Gastrocnemius medialis (tissue), 4 donors: ENCODE measurements around the gene R3HDM2. TPM values are rescaled to one million over a fixed set of nuclear protein-coding genes. Genes with fewer than 3 reads are reported as not detected.
A peak's percentile ranks its signal among the peaks of the same experiment; 100 is the strongest.

Experiments used
- ATAC-seq, 2 donors: fragments of 150-250 bp; one replicate each; pipeline ENCODE4 v1.9.1; 2016
- DNase-seq, 2 donors: peaks; one replicate each; pipeline ENCODE4 v3.0.0-alpha.2; 2019
- H3K27ac ChIP-seq, 4 donors: fragments of 200-600 bp; sonication (generic); 1 replicate in 1 of 4; 2 replicates in 3 of 4; pipeline ENCODE4 v1.5.1; 2016 to 2018; ENCODE audit warnings: mild to moderate bottlenecking in 2 of 4, moderate library complexity in 1 of 4
- H3K27me3 ChIP-seq, 3 donors: fragments of 200-600 bp; sonication (generic) in 2 of 3; 1 replicate in 1 of 3; 2 replicates in 2 of 3; pipeline versions ENCODE4 v1.5.1 to v1.6.0; 2016 to 2019; ENCODE audit warnings: mild to moderate bottlenecking in 1 of 3, moderate library complexity in 1 of 3
- H3K36me3 ChIP-seq, 2 donors: fragments of 200-600 bp; sonication (generic) in 1 of 2; one replicate each; pipeline ENCODE4 v1.5.1; 2017 to 2018
- H3K4me1 ChIP-seq, 2 donors: fragments of 200-600 bp; sonication (generic) in 1 of 2; one replicate each; pipeline ENCODE4 v1.5.1; 2016 to 2017; ENCODE audit warnings: mild to moderate bottlenecking in 2 of 2
- H3K4me3 ChIP-seq, 4 donors: fragments of 200-600 bp; sonication (generic) in 3 of 4; 1 replicate in 1 of 4; 2 replicates in 3 of 4; pipeline ENCODE4 v1.5.1; 2016 to 2019; ENCODE audit warnings: mild to moderate bottlenecking in 2 of 4
- H3K9me3 ChIP-seq, 3 donors: fragments of 200-600 bp; sonication (generic) in 2 of 3; 1 replicate in 1 of 3; 2 replicates in 2 of 3; pipeline ENCODE4 v1.5.1; 2016 to 2019
- POLR2A ChIP-seq, 2 donors: fragments of 450-650 bp; IDR thresholded peaks; one replicate each; pipeline ENCODE4 v1.6.1; 2017; ENCODE audit warnings: antibody characterized with exemption in 2 of 2, mild to moderate bottlenecking in 2 of 2, moderate library complexity in 2 of 2
- in situ Hi-C, 4 donors: fragments of 200-750 bp; cut with MboI; loops; one replicate each; pipeline versions ENCODE4 v1.15.0 to v1.8.0; 2017; ENCODE audit warnings: low sequenced_read_pairs in 4 of 4
- intact Hi-C: fragments of 100-400 bp; cut with DNase I; formaldehyde crosslinking; loops from one replicate; pipeline ENCODE4 v1.15.1; 2023; ENCODE audit warnings: low total_unique reads
- total RNA-seq, 4 donors: library from RNA; depleted of rRNA; stranded (reverse); fragments of >200 nt; gene quantifications; one replicate each; pipeline versions ENCODE4 v1.1.0 to v1.2.3, GENCODE V29; 2016
- TF ChIP-seq, protein P1 (sequence below), 5 experiments: fragments of 450-650 bp in 3 of 5; fragments of 200-600 bp in 2 of 5; sonication (generic) in 2 of 5; IDR thresholded peaks in 4 of 5; conservative IDR thresholded peaks in 1 of 5; 1 replicate in 4 of 5; 2 replicates in 1 of 5; pipeline ENCODE4 v1.5.1; 2016 to 2019; ENCODE audit warnings: antibody characterized with exemption in 5 of 5, mild to moderate bottlenecking in 3 of 5, moderate library complexity in 3 of 5

The R3HDM2 gene
- total RNA-seq, 4 donors from 2014 or later = 24.1 to 27.1 (median 25.6) TPM

DNA sequence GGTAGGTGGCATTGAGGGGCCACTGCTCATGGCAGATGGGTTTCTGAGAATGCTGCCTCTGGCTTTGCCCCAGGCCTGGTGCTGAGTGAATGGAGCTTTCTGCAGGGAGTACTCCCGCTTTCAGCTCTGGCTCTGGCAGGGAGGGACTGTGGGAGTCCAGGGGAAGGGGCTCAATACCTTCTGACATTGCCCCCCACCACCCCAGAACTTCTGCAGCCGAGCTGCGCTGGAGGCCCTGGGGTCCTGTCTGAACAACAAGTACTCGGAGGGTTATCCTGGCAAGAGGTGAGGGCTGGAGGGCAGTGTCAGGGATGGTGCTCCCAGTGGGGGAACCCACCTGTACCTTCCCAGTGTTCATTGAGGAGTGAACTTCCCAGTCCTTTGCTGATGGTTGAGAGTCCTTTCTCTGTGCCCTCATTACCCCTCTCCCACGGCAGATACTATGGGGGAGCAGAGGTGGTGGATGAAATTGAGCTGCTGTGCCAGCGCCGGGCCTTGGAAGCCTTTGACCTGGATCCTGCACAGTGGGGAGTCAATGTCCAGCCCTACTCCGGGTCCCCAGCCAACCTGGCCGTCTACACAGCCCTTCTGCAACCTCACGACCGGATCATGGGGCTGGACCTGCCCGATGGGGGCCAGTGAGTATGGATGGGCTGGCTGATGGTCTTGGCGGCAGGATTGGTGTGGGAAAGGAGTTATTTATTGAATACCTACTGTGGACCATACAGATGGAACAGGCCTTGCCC, 199.4 kb downstream of the R3HDM2 start:
- Histone ChIP-seq H3K27me3 (peaks cover 6 to 13% (median 8%) of the 10 kb centered on the region in 3 donors), H3K9me3 (no peaks in the 10 kb centered on the region), H3K4me3 (no peak overlapping the region), H3K36me3 (peaks cover 0 to 18% of the 10 kb centered on the region in 2 donors), H3K27ac (no peak overlapping the region), H3K4me1 (peaks cover 10 to 12% of the 10 kb centered on the region in 2 donors)
- intact Hi-C loops = no loop called here
- DNase-seq (no peak), ATAC-seq (no peak)
- in situ Hi-C loops = no loop called here
- TF ChIP-seq POLR2A (IDR thresholded peaks at IDR 0.05) = no peak
- TF ChIP-seq, protein P1, sequence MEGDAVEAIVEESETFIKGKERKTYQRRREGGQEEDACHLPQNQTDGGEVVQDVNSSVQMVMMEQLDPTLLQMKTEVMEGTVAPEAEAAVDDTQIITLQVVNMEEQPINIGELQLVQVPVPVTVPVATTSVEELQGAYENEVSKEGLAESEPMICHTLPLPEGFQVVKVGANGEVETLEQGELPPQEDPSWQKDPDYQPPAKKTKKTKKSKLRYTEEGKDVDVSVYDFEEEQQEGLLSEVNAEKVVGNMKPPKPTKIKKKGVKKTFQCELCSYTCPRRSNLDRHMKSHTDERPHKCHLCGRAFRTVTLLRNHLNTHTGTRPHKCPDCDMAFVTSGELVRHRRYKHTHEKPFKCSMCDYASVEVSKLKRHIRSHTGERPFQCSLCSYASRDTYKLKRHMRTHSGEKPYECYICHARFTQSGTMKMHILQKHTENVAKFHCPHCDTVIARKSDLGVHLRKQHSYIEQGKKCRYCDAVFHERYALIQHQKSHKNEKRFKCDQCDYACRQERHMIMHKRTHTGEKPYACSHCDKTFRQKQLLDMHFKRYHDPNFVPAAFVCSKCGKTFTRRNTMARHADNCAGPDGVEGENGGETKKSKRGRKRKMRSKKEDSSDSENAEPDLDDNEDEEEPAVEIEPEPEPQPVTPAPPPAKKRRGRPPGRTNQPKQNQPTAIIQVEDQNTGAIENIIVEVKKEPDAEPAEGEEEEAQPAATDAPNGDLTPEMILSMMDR (IDR thresholded peaks at IDR 0.05 in 4 of 5, conservative IDR thresholded peaks at IDR 0.05 in 1 of 5) = no peak

DNA sequence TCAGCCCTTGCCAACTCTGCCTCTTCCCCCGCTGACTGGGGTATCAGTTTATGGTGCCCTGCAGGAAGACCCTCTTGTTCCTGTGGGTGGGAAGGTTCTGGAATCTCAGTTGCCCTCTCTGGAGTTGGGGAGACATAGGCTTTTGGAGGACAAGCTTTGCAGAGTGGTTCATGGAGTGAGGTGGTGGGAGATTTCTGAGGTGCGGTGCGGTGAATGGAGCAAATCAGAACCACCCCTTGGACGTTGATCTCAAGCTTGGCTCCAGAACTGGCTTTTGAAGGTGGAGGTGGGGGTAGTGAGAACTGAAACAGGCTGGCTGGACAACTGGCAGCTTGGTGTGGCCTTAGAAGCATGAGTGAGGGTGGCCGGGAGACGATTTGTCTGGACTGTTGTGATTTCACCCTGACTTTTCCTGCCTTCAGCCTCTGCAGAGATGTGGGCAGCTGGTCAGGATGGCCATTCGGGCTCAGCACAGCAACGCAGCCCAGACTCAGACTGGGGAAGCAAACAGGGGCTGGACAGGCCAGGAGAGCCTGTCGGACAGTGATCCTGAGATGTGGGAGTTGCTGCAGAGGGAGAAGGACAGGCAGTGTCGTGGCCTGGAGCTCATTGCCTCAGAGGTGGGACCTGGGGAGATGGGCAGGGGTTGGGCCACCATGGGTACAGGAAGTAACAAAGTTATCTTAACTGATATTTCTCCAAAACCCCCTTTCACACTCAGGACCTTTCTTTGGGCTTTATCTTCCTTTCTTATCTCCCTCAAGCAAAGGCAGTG, 200.3 kb downstream of the R3HDM2 start:
- in situ Hi-C loops (no loop called here), intact Hi-C loops (no loop called here)
- Histone ChIP-seq H3K4me3 (peak overlapping the region; percentile 65 to 84 (median 77)), H3K36me3 (peaks cover 0 to 18% of the 10 kb centered on the region in 2 donors), H3K4me1 (peaks cover 10 to 12% of the 10 kb centered on the region in 2 donors), H3K27ac (peak overlapping the region; percentile 81 to 85 (median 82)), H3K9me3 (no peaks in the 10 kb centered on the region), H3K27me3 (peaks cover 7 to 13% (median 11%) of the 10 kb centered on the region in 3 donors)
- DNase-seq (no peak), ATAC-seq (no peak)
- TF ChIP-seq, protein P1 (IDR thresholded peaks at IDR 0.05 in 4 of 5, conservative IDR thresholded peaks at IDR 0.05 in 1 of 5) = no peak
- no peak for TF ChIP-seq POLR2A (IDR thresholded peaks at IDR 0.05)

DNA sequence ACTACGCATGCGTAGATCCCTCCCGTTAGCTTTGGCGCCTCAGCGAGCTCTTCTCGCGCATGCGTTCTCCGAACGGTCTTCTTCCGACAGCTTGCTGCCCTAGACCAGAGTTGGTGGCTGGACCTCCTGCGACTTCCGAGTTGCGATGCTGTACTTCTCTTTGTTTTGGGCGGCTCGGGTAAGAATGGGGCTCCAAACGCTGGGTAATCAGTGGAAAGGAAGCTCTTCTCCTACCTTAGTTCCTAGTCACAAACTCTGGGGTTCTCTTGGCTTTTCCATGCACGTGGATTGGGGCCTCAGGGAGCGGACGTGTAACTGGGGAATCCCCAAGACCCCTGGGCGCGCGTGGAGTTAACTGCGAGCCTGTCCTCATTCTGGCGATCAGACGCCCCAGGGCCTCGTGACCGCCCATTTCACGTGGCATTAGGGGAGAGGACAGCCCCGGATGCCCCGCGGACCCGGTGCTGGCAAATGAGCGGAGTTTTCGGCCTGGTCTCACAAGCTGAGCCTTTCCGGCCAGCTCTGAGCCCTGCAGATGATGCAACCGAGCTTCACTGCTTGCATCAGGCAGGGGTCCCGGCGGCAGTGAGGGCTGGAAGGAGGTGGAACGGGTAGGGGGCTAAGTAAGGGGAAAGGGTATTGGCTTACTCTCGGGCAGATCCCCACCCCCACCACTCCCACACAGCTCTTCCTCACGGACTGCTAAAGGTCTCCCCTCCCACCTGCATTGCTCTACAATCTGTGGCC, 201.0 kb downstream of the R3HDM2 start, which contains the start of gene SHMT2:
Gene SHMT2, plus strand, starts transcription at position 78 of the 747 bp plus-strand sequence. Its CDS starts 68 bp downstream, at position 146.
- H3K9me3 ChIP-seq = no peaks in the 10 kb centered on the region
- H3K27ac ChIP-seq = peak within 1 kb of the TSS; percentile 81 to 85 (median 82)
- peak within 1 kb of the TSS; percentile 65 to 84 (median 77) for H3K4me3 ChIP-seq
- intact Hi-C loops = no loop called here
- peak; percentile 38 to 44 for TF ChIP-seq POLR2A (IDR thresholded peaks at IDR 0.05)
- TF ChIP-seq, protein P1 (IDR thresholded peaks at IDR 0.05 in 4 of 5, conservative IDR thresholded peaks at IDR 0.05 in 1 of 5) = no peak
- peaks cover 15 to 19% (median 17%) of the 10 kb centered on the region in 3 donors for H3K27me3 ChIP-seq
- peaks cover 10 to 12% of the 10 kb centered on the region in 2 donors for H3K4me1 ChIP-seq
- in situ Hi-C loops = no loop called here
- ATAC-seq = peak; percentile 96 to 98
- peaks cover 0 to 18% of the 10 kb centered on the region in 2 donors for H3K36me3 ChIP-seq
- DNase-seq = peak; percentile 90 to 91

DNA sequence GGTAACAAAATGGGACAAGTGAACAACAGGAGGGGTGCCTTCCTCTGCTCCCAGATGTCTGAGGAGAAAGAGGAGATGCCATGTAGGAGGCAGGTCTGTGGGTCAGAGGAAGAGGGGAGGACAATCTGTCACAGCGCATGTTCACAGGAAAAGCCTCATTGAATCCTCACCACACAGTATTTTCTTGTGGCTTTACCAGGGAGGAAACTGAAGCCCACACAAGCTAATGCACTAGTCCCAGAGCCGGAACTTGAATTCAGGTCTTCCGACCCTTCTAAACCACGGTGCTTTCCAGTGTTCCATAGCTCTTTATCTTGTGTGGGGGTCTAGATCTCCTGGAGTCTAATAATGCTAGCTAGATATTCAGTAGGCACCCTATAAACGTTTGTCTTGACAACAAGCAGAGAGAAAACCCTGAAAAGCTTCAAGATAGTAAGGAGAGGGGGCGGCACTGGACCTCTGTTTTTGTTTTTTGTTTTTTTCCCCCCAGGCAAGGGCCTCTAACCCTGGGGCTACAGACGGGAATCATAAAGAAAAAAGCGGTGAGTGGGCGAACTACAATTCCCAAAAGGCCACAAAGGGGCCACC, 201.7 kb downstream of the R3HDM2 start:
- no peaks in the 10 kb centered on the region for H3K9me3 ChIP-seq
- TF ChIP-seq POLR2A (IDR thresholded peaks at IDR 0.05) = no peak
- TF ChIP-seq, protein P1 (IDR thresholded peaks at IDR 0.05 in 4 of 5, conservative IDR thresholded peaks at IDR 0.05 in 1 of 5) = peak in 3 of 5 experiments; percentile 13 to 51 (median 24)
- in situ Hi-C loops = no loop called here
- no peak for ATAC-seq
- intact Hi-C loops = no loop called here
- peak overlapping the region; percentile 65 to 84 (median 77) for H3K4me3 ChIP-seq
- peak overlapping the region; percentile 81 to 85 (median 82) for H3K27ac ChIP-seq
- H3K36me3 ChIP-seq = peaks cover 0 to 18% of the 10 kb centered on the region in 2 donors
- H3K27me3 ChIP-seq = peaks cover 20 to 25% (median 22%) of the 10 kb centered on the region in 3 donors
- no peak for DNase-seq
- H3K4me1 ChIP-seq = peaks cover 10 to 12% of the 10 kb centered on the region in 2 donors
